ENCODE data around the gene KRT37. TPM values are rescaled to one million over a fixed set of nuclear protein-coding genes. Genes with fewer than 3 reads are reported as not detected.

The KRT37 gene
- total RNA-seq = not detected
- polyA plus RNA-seq = not detected
- long read RNA-seq, donor 1 = 0 reads
- long read RNA-seq, donor 2 = 0 reads

- Histone ChIP-seq H3K4me3 (no peak within 1 kb of the TSS), H3K27ac (no peak within 1 kb of the TSS), H3K27me3 (replicated peaks in 1 of 7) (no peaks in the 10 kb centered on the region), H3K9me3 (no peaks in the 10 kb centered on the region), H3K4me1 (no peaks in the 10 kb centered on the region), H3K36me3 (no peaks in the 10 kb centered on the region)
- TF ChIP-seq CTCF (IDR thresholded peaks at IDR 0.05 in 8 of 11, conservative IDR thresholded peaks at IDR 0.05 in 3 of 11) (no peak), POLR2A (IDR thresholded peaks at IDR 0.05) (no peak), POLR2AphosphoS5 (IDR thresholded peaks at IDR 0.05) (no peak)
- intact Hi-C loops (cut with DNase I; ENCODE audit: low total_unique reads) = no loop called here
- DNase-seq = no peak
- WGBS, 5 donors = 89 to 95% (median 93%) methylated on average over 11 to 13 of the region's 13 CpGs
Measured at GRCh38 chr17:41424111-41424635, at the start of gene KRT37. Gene KRT37 (minus strand): TSS chr17:41424585. CDS start chr17:41424523, 62 bp downstream.

- H3K4me1 ChIP-seq = no peaks in the 10 kb centered on the region
- no peak for DNase-seq
- no peak overlapping the region for H3K4me3 ChIP-seq
- TF ChIP-seq POLR2A (IDR thresholded peaks at IDR 0.05) (no peak), POLR2AphosphoS5 (IDR thresholded peaks at IDR 0.05) (no peak), CTCF (IDR thresholded peaks at IDR 0.05 in 8 of 11, conservative IDR thresholded peaks at IDR 0.05 in 3 of 11) (no peak)
- no peaks in the 10 kb centered on the region for H3K36me3 ChIP-seq
- intact Hi-C loops (cut with DNase I; ENCODE audit: low total_unique reads) = no loop called here
- no peak overlapping the region for H3K27ac ChIP-seq
- peaks cover 0 to 30% (median 0%) of the 10 kb centered on the region in 7 donors for H3K27me3 ChIP-seq (replicated peaks in 1 of 7)
- peaks cover 0 to 22% (median 6%) of the 10 kb centered on the region in 8 donors for H3K9me3 ChIP-seq
Measured at GRCh38 chr17:41468346-41468745, 44.0 kb upstream of the KRT37 start.

- no peak for DNase-seq
- no peak for TF ChIP-seq CTCF (IDR thresholded peaks at IDR 0.05 in 8 of 11, conservative IDR thresholded peaks at IDR 0.05 in 3 of 11)
- TF ChIP-seq POLR2A (IDR thresholded peaks at IDR 0.05) = no peak
- no peak for TF ChIP-seq POLR2AphosphoS5 (IDR thresholded peaks at IDR 0.05)
- no peaks in the 10 kb centered on the region for H3K4me1 ChIP-seq
- H3K9me3 ChIP-seq = peaks cover 0 to 22% (median 6%) of the 10 kb centered on the region in 8 donors
- WGBS, 5 donors = 60 to 76% (median 71%) methylated on average over 3 to 4 of the region's 4 CpGs
- H3K4me3 ChIP-seq = no peak overlapping the region
- no peak overlapping the region for H3K27ac ChIP-seq
- peaks cover 0 to 30% (median 0%) of the 10 kb centered on the region in 7 donors for H3K27me3 ChIP-seq (replicated peaks in 1 of 7)
- intact Hi-C loops (cut with DNase I; ENCODE audit: low total_unique reads) = no loop called here
- H3K36me3 ChIP-seq = no peaks in the 10 kb centered on the region
Measured at GRCh38 chr17:41467561-41467960, 43.2 kb upstream of the KRT37 start.

GRCh38 chr17:41466988-41467387 lies 42.6 kb upstream of the KRT37 start, which contains the start of gene KRT32:
Gene KRT32 (minus strand): TSS chr17:41467386. CDS start chr17:41467325, 61 bp downstream.
- DNase-seq = no peak
- Histone ChIP-seq H3K4me3 (no peak within 1 kb of the TSS), H3K27ac (no peak within 1 kb of the TSS), H3K9me3 (peaks cover 0 to 19% (median 6%) of the 10 kb centered on the region in 8 donors), H3K27me3 (replicated peaks in 1 of 7) (peaks cover 0 to 24% (median 0%) of the 10 kb centered on the region in 7 donors), H3K4me1 (no peaks in the 10 kb centered on the region), H3K36me3 (no peaks in the 10 kb centered on the region)
- TF ChIP-seq CTCF (IDR thresholded peaks at IDR 0.05 in 8 of 11, conservative IDR thresholded peaks at IDR 0.05 in 3 of 11) = no peak
- no peak for TF ChIP-seq POLR2AphosphoS5 (IDR thresholded peaks at IDR 0.05)
- TF ChIP-seq POLR2A (IDR thresholded peaks at IDR 0.05) = no peak
- WGBS, 5 donors = 89 to 95% (median 92%) methylated on average over 7 to 14 of the region's 14 CpGs
- intact Hi-C loops (cut with DNase I; ENCODE audit: low total_unique reads) = no loop called here

Measured in spleen (tissue), 13 donors.